GM12801 (cell line): ENCODE measurements around the gene MRPS23.

Source experiments
- CTCF ChIP-seq: IDR thresholded peaks from one replicate; pipeline ENCODE4 v1.5.1; 2011; ENCODE audit warnings: control low read depth; ENCODE audit not compliant: insufficient read length; ENCODE audit errors: extremely low read depth

MRPS23 gene

DNA sequence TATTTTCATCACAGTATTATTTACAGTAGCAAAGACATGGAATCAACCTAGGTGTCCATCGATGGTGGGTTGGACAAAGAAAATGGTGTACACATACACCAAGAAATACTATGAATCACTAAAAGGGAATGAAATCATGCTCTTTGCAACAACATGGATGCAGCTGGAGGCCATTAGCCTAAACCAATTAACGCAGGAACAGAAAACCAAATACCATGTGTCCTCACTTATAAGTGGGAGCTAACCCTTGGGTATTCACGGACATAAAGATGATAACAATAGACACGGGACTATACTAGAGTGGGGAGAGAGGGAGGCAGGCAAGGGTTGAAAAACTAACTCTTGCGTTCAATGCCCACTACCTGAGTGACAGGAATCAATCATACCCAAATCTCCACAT, 41.0 kb downstream of the MRPS23 start:
- TF ChIP-seq CTCF: no peak

DNA sequence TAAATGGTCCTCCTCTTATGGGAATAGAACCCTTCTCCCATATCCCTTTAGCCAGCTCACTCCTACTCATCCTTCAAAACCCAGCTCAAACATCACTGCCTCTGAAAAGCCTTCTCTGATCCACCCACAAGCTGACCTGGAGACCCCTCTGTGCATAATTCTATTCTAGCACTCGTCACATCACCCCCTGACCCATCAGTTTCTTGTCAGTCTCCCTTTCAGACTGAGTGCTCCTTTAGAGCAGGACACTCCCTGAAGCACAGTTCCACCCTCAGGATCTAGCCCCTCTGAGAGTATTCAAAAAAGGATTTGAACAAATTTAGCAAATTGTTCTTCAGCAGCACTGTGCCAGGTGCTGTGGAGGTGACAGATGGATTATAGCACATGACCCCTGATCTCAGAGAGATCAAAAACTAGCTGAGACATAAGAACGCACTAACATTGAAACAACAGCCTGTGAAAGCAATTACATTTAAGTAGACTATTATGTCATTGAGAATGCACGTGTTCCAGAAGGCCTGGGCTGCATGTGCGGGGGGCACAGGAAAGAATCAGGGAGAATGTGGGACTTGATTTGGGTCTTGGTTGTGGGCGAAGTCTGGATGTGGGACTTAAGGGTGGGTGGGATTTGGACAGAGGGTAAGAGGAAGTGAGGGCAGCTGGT, 43.5 kb downstream of the MRPS23 start:
- TF ChIP-seq CTCF: no peak

GRCh38 chr17:57803021-57803420, 46.8 kb downstream of the MRPS23 start:
- TF ChIP-seq CTCF: no peak

- TF ChIP-seq CTCF: no peak
These were observed 48.7 kb downstream of the MRPS23 start for GRCh38 chr17:57801044-57801711.

DNA sequence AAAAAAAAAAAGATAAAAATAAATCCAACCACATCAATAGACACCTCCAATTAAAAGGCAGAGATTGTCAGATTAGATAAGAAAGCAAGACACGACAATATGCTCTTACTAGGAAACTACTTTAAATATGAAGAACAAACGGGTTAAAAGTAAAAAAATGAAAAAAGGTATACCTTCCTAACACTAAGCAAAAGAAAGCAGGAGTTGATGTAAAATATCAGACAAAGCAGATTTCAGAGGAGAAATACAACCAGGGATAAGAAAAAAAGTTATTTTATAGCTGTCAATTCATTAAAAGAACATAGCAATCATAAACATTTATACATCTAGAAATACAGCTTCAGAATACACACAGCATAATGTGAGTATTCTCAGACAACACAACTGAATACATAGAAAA, 55.0 kb downstream of the MRPS23 start:
- no peak for TF ChIP-seq CTCF

GRCh38 chr17:57788725-57789124, 61.1 kb downstream of the MRPS23 start:
- no peak for TF ChIP-seq CTCF

DNA sequence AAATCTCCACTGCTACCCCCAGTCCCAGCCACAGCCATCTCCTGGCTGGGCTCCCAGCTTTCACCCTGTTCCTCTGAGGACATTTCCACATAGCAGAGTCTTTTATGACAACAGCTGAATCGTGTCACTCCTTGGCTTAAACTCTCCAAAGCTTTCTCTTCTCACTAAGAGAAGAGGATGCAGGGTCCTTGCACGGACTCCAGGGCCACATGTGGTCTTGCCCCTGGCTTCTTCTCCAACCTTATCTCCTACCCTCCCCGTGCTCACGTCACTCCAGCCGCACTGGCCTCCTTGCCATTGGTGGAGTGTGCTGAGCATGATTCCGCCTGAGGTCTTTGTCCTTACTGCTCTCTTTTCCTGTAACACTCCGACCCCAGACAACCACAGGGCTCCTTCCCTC, 64.8 kb downstream of the MRPS23 start:
- no peak for TF ChIP-seq CTCF
